Neural progenitor cell (in vitro differentiated cells): ENCODE measurements around the gene LUC7L3.

ENCODE experiments used
- EZH2phosphoT487 ChIP-seq: fragments of 200-600 bp; sonication (generic); IDR thresholded peaks from 2 replicates; pipeline ENCODE4 v1.6.1; 2017; ENCODE audit warnings: antibody characterized with exemption
- TF ChIP-seq, protein P1 (sequence below): fragments of 200-600 bp; sonication (generic); IDR thresholded peaks from 2 replicates; pipeline ENCODE4 v1.5.1; 2017; ENCODE audit warnings: antibody characterized with exemption, mild to moderate bottlenecking

DNA sequence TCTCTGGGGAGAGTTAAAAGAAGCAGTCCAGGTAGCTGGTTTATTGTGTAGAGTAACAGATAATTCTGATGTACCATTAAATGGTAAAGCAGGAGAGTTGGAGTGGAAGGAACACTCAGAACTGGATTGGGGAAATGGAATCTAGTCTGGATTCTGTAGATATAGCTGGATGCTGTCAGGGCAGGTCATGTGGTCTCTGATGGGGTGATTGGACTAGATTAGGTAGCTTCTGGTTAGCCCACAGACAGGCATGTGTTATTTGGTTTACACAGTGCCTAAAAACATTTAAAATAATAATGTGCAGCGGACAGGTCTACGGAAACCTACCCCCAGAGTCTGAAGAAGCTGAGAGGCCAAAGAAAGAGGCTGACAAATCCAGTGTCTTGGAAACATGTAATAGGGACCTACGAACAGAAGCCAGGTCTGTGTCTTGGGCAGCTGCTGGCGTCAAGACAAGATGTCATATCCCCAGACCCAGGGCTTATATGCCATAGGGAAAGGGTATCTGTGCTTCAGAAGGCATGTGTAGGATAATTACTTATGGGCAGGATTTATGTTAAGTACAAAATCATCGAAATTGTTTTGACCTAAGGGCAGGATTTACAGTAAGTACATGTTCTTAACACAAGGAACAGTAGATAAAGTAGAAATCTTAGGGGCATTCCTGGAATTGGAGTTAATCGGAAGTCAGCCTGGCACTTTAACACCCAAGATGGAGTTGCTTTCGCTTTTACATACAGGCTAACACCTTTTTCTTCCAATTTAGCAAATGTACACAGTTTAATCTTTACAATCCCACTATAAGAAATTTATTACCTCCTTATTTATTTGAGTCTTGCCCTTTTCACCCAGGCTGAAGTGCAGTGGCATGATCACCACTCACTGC is 12.4 kb downstream of the LUC7L3 start:
- TF ChIP-seq, protein P1, sequence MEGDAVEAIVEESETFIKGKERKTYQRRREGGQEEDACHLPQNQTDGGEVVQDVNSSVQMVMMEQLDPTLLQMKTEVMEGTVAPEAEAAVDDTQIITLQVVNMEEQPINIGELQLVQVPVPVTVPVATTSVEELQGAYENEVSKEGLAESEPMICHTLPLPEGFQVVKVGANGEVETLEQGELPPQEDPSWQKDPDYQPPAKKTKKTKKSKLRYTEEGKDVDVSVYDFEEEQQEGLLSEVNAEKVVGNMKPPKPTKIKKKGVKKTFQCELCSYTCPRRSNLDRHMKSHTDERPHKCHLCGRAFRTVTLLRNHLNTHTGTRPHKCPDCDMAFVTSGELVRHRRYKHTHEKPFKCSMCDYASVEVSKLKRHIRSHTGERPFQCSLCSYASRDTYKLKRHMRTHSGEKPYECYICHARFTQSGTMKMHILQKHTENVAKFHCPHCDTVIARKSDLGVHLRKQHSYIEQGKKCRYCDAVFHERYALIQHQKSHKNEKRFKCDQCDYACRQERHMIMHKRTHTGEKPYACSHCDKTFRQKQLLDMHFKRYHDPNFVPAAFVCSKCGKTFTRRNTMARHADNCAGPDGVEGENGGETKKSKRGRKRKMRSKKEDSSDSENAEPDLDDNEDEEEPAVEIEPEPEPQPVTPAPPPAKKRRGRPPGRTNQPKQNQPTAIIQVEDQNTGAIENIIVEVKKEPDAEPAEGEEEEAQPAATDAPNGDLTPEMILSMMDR, result no peak
- TF ChIP-seq EZH2phosphoT487, result no peak
